ENCODE results near the gene ERCC6L2.
A peak's percentile ranks its signal among the peaks of the same experiment; 100 is the strongest.

Gene ERCC6L2

DNA sequence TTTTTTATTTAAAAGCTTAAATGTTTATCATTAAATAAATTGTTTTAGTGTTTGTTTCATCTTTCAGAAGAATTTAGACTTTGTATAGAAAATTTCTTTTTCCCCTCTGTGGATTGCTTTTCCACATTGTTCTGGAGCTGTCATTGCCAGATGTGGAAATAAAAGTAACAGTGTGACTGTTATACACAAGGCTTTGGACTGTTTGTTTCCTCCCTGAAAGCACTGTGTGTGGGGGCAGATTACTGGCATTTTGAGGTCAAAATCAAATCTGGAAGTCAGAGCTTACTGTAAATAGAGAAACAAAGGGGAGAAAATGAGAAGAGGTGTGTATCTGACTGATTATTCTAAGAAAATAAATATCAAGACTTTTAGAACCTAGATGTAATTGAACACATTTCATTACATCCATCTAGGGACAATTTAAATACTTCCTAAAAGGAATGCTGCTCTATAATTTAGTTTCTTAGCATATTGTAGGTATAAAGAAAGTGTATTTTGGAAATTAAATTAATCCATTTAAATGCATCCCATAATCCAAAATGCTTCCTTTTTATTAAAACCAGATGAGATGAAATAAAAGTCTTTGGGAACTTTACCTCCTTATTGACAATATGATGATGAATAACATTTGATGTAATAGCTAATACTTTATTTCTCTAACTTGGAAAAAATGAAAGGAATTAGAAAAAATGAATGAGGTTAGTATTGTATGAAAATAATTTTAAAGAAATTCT, 51.9 kb downstream of the ERCC6L2 start:
- DNase-seq, result no peak

GRCh38 chr9:95930277-95930676, 54.8 kb downstream of the ERCC6L2 start:
- DNase-seq, result no peak

GRCh38 chr9:95935861-95936578, 60.5 kb downstream of the ERCC6L2 start:
- DNase-seq, result no peak

DNA sequence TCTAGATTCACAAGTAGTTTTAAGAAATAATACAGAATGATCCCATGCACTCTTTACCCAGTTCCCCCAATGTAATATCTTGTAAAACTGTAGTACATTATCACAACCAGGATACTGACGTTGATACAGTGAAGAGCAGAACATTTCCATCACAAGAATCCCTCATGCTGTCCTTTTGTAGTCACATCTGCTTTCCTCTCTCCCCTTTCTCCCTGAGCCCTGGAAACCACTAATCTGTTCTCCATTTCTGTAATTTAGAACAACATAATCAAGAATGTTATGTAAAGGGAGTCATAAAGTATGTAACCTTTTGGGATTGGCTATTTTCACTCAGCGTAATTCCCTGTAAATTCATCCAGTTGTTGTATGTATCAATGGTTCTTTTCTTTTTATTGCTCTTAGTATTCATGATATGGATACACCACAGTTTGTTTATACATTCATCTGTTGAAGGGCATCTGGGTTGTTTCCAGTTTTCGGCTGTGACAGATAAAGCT, 61.1 kb downstream of the ERCC6L2 start:
- no peak for DNase-seq

DNA sequence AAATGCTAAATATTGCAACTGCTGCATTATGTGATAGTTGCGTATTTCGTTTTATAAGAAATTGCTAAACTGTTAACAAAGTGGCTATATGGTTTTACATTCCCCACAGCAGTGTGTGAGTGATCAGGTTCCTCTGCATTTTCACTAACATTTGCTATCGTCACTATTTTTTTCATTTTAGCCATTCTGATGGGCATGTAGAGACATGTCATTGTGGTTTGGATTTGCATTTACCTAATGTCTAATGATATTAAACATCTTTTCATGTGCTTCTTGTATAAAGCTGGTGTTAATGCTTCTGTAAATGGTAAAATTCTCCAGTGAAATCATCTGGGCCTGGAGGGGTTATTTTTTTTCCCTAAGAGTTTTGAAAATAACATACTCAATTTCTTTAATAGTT, 61.6 kb downstream of the ERCC6L2 start:
- DNase-seq, result no peak

DNA sequence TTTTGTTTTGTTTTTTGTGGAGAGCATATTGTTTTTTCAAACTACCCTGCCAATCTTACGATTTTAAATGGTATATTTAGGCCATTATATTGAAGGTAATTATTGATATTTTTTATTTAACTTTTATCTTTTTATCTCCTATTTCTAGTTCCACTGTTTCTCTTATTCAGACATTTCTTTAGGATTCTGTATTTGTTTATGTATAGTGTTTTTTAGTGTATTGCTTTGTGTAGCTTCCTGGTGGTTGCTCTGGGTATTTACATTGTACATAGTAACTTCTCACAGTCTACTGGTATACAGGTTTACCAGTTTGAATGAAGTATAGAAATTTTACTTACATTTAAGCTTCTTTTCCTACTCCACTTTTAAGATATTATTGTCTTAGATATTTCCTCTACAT, 63.2 kb downstream of the ERCC6L2 start:
- DNase-seq, result no peak

DNA sequence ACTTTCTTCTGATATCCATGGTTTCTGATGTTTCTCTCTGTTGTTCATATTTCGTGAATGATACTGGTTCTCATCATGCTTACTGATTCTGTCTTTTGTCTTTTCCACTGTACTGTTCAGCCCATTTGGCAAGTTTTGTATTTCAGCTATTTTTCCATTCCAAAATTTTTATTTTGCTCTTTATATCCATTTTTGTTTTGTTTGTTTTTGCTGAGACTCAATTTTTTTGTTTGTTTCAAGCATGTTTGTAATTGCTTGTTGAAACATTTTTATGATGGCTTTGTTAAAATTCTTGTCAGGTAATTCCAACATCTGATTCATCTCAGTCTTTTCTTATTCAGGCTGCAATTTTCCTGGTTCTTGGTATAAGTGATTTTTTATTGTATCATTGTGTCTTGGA, 64.0 kb downstream of the ERCC6L2 start:
- no peak for DNase-seq

GRCh38 chr9:95940265-95940664, 64.8 kb downstream of the ERCC6L2 start:
- no peak for DNase-seq

DNA sequence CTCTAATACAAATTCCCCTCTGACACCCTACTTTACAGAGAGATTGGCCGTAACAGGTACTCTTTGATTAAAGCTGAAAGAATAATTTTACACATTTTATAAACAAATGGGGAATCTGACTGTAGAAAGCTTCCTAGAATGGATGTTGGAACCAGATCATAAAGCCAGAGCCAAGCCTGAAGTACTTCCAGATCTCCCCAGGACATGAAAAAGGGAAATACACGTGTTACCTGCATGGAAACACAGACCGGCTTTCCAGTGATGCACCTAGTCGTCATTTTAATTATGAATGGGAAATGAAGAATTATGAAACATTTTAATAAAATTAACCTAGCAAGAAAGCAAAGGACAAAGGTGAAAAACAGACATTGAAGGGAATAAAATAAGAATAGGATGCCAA, 66.5 kb downstream of the ERCC6L2 start:
- peak in 1 of 14 donors; percentile 56 for DNase-seq

- no peak for DNase-seq
These were observed 71.6 kb downstream of the ERCC6L2 start for GRCh38 chr9:95947118-95947517.

DNA sequence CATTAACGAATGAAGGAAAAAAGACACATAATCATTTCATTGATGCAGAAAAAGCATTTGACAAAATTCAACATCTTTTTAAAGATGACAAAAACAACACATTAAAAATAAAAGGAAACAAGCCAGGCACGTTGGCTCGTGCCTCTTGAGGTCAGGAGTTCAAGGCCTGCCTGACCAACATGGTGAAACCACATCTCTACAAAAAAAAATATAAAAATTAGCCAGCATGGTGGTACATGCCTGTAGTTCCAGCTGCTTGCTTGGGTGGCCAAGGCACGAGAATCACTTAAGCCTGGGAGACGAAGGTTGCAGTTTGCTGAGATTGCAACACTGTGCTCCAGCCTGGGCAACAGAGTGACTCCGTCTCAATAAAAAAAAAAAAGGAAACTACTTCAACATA, 77.0 kb downstream of the ERCC6L2 start:
- DNase-seq, result no peak

DNA sequence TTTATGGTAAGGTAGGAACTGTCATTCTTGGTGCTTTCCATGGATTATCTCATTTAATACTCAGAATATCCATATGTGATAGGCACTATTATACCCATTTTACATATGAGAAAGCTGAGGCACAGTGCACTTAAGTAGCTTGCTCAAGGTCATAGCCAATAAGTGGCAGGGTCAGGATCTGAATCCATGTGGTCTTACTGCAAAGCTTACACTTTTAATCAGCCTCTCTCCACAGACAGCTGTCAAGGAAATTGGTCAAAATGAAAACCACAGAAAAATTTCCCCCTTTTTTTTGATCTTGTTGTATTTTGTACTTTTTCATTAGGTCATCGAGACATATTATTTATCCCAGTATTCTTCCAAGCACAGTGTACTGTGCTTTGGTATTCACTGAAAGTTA, 78.5 kb downstream of the ERCC6L2 start:
- no peak for DNase-seq

DNA sequence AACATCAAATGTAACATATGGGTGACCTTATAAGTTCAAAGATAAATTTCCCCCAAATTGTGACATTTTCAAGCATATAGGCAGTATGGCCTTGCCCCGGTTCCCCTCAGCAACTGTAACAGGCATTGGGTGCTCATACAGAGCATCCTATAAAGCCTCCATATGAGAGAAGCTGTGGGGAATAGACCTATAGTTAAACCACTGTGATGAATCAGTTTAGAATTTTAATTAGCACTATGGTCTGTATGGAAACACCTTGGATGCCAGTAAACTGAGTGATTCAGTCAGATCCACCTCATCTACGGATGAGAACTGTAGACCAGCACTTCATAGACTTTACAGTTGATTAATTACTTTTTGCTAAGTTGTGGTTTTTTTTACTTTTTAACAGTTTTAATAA, 79.4 kb downstream of the ERCC6L2 start:
- no peak for DNase-seq

- no peak for DNase-seq
These were observed 87.4 kb downstream of the ERCC6L2 start for GRCh38 chr9:95962936-95963335.

GRCh38 chr9:95963659-95964058, 88.2 kb downstream of the ERCC6L2 start:
- DNase-seq, result no peak

- no peak for DNase-seq
These were observed 90.8 kb downstream of the ERCC6L2 start for GRCh38 chr9:95966306-95966705.

- DNase-seq, result no peak
These were observed 94.8 kb downstream of the ERCC6L2 start for GRCh38 chr9:95970317-95970716.

GRCh38 chr9:95971815-95972214, 96.3 kb downstream of the ERCC6L2 start:
- peak in 1 of 14 donors; percentile 0 for DNase-seq

- no peak for DNase-seq
These were observed 98.9 kb downstream of the ERCC6L2 start for GRCh38 chr9:95974389-95974788.

GRCh38 chr9:95977371-95977770, 101.9 kb downstream of the ERCC6L2 start:
- DNase-seq, result no peak

DNA sequence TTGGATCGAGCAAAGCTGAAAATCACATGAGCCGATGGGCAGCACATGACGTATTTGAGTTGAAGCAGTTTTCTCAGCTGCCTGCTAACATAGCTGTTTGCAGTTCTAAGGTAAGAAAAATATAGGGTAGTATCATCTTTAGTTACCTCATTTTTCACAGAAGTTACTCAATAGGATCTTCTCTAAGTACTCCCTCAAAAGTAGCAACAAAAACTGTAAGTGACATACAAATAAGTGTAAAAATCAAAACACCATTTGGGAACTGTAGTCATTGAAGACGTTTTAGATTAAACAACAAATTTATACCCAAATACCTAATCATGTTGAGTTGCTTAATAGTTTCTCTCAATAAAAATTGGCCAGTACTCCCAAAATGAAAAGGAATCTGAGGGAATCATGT, 102.6 kb downstream of the ERCC6L2 start:
- no peak for DNase-seq

- no peak for DNase-seq
These were observed 104.0 kb downstream of the ERCC6L2 start for GRCh38 chr9:95979446-95979845.

DNA sequence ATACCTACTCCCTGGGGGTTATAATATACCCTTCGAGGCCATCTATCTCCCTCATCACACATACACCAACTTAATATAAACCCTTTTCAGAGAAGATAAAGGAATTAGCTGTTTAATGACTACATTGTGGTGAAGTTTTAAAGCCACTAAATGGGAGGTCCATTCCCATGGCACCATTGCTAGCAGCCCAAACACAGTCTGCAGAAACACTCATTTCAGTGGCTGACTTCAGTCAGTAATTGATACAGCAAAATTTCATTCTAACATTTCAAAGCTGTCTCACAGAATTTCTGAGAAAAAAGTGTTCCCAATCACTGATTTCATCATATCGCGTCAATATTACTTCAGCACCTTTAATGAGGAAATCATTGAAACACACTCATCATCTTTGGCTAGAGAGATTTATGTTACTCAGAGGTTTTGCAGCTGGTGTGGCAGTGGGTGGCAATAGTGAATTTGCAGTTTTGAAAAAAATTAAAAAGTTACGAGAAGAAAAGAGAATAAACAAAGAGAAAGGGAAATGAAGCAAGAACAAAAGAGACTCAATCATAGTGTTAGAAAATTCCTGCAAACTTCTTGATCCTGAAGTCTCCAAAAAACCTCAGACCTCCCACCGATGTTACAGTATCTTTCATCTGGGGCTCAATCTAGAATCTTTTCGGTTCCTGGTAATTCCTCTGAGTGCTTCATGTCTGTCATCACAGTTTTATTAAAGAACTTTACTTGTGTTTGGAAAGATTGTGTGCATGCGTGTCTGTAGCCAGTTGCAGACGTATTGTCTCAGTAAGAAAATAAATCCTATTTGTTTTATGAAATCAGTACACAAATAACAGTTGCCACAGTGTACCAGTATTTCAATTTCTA, 105.0 kb downstream of the ERCC6L2 start:
- no peak for DNase-seq
